ENCODE results near the gene NUP188.
"Not testable (repeated sequence)": the region's sequence is repeated elsewhere in the genome, so short reads cannot be mapped to it uniquely, and the experiment has no call there.

NUP188 gene

DNA sequence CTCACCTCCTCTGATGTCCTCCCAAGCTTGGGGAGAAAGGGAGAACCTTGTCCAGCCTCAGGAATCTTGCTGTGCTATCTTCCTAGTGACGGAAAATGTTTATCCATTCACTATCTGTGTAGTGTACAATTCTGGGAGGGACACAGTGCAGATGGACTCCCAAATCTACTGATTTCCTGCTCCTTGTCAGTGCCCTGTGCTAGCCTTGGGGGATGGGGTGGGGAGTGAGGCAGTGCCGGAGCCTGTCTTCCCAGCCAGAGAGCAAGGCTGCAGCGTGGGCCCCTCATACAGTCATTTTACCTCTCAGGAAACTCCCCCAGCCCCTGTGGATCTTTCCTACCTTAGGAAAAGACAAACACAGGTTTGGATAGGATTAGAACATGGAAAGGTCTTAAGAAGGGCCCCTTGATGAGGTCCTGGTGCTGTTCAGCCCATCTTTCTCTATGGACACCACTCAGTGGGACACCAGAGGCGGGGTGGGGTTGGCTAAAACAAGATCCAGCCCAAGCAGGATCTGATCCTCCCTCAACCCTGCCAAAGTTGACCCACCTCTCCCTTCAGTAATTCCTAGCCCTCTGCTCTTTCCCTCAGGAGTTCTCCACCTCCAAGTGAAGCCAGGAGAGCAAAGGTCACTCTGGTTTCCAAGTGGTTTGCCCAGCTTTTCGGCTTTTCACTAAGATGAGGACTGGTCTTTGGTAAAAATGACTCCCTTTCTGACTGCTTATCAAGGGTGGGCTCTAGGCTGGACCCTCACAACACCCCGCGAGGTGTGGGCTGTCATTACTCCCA is 3.5 kb upstream of the NUP188 start:
- no peak for DNase-seq (ENCODE audit: low read depth)

DNA sequence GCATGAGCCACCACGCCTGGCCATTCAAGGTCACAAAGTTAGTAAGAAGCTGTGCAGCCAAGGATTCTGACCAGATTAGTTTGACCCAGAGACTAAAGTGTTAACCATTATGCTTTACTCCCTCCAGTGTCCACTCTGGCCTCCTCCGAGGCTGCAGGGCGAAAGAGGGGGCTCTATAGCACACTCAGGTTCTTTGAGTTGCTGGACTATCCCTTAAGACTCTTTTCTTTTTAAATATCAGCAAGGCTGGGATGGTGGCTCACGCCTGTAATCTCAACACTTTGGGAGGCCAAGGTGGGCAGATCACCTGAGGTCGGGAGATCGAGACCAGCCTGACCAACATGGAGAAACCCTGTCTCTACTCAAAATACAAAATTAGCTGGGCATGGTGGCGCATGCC is 2.5 kb upstream of the NUP188 start:
- DNase-seq (ENCODE audit: low read depth): not testable (repeated sequence)

DNA sequence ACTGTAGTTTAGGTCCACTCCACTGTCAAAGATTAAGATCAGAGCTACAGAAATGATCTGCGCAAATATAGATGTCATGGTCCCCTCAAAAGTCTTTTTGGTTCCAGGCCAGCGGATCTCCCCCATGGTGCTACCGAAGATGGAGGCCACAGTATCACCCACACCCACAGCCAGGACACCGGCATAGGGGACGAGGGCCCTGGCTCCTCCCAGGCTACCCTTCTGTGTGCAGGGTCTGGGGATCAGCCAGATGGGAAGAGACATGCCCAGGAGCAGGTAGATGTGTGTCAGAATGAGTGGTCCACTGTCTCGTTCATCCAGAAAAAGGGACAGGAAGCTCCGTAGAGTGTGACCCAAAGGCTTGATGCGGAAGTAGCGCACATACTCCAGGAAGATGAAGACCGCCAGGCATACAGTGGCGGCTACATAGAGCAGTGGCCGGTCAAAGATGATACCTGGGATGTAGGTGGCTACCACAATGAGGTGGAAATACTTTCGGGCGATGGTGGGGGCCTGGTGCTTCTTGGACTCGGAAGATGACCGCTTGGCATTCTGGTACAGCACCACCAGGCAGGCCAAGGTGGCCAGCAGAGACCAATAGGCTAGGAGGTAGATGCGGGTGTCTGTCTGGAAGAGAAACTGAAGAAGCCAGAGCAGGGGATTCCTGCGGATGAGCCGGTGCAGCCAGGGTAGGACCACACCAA is 1.5 kb upstream of the NUP188 start:
- no peak for DNase-seq (ENCODE audit: low read depth)

DNA sequence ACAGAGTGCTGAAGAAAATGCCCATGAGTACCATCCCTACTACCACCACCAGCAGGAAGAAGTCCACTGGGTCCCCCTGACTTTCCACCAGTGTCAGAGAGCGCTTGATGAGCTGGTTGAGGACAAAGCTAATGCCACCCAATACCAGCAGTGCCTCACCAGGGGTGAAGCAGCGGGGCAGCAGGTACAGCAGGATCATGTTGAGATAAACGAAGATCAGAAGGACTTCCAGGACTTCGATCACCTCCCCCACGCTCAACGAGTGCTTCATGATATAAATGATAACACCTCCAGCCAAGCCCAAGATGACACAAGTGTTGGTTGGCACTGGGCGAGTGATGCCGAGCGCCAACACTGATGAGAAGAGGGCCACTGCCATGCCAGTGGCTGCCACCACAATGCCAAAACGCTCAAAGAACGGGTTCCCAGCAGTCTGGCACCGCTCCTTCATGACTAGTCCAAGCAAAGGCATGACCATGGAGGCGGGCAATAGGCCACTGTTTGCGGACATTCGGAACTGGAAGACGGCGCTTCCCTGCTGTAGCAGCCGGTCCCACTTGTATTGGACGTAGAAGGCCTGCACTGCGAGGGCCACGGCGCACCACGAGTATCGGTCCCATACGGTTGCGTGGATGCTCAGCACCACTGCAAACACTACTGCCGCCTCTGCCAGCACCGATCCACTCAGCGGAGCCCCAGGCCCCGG is 775 bp upstream of the NUP188 start:
- DNase-seq (ENCODE audit: low read depth): no peak

DNA sequence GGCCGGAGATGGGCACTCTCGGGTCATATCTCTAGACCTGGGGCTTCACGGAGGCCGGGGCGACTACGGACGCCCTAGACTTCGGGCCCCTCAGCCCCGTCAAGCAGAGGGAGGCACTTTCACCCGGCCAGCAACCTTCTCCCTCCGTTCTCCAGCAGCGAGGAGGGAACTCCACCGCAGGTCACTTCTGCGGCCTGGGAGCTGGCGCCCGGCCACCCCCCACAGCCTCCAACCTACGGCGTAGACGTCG is 297 bp upstream of the NUP188 start:
- no peak for DNase-seq (ENCODE audit: low read depth)

DNA sequence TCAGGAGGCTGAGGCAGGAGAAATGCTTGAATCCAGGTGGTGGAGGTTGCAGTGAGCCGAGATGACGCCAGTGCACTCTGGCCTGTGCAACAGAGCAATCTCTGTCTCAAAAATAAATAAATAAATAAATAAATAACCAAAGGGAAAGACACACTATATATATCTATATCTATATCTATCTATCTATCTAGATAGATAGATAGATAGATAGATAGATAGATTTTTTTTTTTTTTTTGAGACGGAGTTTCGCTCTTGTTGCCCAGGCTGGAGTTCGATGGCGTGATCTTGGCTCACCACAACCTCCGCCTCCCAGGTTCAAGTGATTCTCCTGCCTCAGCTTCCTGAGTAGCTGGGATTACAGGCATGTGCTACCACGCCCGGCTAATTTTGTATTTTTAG is 13.9 kb downstream of the NUP188 start:
- DNase-seq (ENCODE audit: low read depth): not testable (repeated sequence)

DNA sequence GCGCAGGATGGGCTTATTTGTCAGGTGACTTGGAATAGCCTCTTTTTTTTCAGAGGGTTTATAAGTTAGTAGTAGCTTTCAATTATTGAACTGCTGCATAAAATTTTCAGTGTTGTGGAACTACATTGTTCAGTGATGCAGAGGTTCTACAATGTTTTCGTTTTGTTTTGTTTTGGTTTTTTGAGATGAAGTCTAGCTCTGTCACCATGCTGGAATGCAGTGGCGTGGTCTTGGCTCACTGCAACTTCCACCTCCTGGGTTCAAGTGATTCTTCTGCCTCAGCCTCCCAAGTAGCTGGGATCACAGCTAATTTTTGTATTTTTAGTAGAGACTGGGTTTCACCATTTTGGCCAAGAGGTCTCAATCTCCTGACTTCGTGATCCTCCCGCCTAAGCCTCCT is 22.0 kb downstream of the NUP188 start:
- no peak for DNase-seq (ENCODE audit: low read depth)

DNA sequence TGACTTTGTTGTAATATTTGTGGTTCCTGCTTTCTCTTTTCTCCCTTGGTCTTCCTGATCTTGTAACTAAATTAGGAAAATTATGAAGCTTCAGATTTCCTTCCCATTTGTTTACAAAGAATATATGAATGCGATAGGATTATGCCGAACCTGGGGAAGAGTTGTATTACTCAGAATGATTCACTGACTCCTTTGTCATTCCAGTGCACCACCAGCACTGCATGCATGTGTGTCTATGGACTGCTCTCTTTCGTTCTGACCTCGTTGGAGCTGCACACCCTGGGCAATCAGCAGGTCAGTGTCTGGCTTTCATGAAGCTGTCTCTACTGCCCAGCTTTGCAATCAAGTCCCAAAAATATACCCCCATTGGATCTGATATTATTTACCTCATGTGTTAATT is 25.5 kb downstream of the NUP188 start:
- DNase-seq (ENCODE audit: low read depth): no peak

DNA sequence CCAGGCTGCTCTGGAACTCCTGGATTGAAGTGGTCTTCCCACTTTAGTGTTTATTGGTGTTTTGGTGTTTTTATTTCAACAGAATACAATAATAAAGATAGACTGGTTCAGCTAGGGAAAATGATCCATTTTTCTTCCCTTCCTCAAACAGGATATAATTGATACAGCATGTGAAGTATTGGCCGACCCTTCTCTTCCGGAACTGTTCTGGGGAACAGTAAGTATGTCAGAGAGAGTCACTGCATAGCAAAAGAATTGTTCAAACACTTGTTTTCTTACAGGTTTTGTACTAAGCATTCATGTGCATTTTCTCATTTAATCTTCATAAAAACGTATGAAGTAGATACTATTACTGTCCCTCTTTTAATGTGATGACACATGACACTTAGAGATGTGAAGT is 31.6 kb downstream of the NUP188 start:
- no peak for DNase-seq (ENCODE audit: low read depth)

DNA sequence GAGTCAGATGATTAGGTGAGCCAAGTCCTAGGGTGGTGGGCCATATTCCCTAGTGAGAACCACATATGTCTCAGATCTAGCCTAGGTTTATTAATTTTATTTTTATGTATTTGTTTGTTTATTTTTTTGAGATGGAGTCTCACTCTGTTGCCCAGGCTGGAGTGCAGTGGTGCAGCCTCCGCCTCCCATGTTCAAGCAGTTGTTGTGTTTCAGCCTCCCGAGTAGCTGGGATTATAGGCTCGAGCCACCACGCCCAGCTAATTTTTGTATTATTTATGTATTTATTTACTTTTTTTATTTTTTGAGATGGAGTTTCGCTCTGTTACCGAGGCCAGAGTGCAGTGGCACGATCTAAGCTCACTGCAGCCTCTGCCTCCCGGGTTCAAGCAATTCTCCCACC is 36.0 kb downstream of the NUP188 start:
- DNase-seq (ENCODE audit: low read depth): no peak

DNA sequence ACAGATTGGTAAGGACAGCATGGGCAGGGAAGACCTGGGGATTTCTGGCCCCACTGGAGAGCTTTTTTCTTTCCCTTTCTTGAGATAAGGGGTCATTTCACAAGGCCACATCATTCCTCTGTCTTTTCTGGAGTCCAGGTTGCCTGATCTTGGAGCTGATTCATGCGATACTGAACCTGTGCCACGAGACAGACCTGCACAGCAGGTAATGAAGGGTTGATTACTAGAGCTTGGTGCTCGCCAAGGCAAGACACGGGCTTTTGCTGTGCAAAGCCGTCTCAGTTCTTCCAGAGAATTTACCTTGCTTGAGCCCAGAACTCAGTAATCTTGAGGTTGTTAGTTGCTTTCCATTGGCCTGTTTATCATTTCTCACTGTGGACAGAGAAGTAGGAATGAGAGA is 39.2 kb downstream of the NUP188 start:
- no peak for DNase-seq (ENCODE audit: low read depth)

DNA sequence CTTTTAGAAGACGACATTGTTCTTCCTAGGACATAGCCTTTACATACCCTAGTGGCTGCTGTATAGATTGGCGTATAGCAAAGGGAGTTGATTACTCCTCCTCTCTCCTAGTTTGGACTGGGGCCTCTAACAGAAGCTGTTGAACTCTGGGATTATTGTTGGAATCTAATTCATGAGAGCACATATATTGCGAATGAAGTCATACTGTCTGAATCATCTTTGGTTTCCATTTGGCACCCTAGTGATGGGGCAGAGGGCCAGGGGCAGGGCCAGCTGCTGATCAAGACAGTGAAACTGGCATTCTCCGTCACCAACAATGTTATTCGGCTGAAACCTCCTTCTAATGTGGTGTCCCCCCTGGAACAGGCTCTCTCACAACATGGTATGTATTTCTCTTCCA is 40.3 kb downstream of the NUP188 start:
- DNase-seq (ENCODE audit: low read depth): no peak

DNA sequence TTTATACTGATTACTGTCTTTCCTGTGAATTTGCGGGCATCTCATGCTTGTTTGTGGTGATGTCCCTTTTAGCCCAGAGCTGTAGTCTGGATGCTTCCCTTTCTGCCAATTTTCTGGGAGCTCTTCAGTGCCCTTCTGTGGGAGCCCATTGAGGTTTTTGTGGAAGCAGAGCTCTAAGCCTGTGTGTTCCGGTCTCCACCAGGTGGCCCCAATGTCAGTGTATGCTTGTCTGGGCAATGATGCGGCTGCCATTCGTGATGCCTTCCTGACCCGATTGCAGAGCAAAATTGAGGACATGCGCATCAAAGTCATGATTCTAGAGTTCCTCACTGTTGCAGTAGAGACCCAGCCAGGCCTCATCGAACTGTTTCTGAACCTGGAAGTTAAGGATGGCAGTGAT is 45.5 kb downstream of the NUP188 start:
- DNase-seq (ENCODE audit: low read depth): no peak

DNA sequence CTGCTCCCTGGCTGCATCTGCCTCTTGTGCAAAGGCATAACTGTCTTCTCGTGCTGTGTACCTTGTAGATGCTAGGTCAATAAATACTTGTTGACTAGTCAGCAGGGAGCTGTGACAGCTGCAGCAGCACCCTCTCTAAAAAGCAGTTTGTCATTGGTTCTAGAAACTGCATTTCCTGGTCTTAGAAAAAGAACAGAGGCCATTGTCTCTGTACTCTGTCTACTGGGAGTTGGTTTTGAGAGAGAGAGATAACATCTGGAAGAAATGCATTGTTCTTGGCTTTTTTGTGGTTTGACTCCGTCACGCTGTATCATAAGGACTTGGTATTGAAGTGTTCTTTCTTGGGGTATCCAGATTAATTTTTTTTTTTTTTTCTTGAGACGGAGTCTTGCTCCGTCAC is 48.3 kb downstream of the NUP188 start:
- DNase-seq (ENCODE audit: low read depth): no peak

DNA sequence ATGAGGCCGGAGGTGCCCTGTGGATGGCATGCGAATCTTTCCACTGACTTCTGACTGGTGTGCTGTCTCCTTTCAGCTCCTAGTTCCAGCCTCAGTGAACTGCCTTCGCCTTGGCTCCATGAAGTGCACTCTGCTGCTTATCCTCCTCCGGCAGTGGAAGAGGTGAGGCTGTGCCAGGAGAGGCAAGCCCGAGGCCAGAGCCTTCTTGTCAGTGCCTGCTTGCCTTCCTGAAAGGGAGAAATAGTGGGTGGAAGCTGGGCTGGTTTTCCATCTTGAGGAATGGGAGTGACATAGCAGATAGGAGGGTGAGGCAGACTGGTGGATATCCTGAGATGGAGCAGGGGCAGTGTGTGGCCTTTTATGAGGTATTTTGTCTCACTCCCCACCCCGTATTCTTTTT is 51.0 kb downstream of the NUP188 start:
- DNase-seq (ENCODE audit: low read depth): no peak

DNA sequence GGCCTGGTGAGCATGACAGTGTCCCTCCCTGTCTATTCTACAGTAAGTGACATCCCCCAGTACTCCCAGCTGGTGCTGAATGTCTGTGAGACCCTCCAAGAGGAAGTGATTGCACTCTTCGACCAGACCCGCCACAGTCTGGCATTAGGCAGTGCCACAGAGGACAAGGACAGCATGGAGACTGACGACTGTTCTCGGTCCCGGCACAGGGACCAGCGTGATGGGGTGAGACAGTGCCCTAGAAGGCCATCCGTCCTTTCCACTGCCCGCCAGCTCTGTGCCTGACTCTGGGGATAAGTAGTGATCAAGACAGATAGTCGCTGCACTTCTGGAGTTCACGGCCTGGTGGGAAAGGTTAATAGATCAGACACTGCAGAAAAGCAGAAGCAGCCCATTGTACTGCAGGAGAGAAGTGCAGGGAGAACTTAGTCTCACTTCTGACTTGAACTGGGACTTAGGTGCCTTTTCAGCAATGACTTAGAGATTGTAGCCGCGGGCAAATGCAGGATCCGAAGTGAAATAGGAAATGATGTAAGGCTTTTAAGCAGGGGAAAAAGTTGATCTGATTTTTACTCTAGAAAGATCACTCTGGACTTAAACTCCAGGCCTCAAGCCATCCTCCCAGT is 52.2 kb downstream of the NUP188 start:
- DNase-seq (ENCODE audit: low read depth): no peak

DNA sequence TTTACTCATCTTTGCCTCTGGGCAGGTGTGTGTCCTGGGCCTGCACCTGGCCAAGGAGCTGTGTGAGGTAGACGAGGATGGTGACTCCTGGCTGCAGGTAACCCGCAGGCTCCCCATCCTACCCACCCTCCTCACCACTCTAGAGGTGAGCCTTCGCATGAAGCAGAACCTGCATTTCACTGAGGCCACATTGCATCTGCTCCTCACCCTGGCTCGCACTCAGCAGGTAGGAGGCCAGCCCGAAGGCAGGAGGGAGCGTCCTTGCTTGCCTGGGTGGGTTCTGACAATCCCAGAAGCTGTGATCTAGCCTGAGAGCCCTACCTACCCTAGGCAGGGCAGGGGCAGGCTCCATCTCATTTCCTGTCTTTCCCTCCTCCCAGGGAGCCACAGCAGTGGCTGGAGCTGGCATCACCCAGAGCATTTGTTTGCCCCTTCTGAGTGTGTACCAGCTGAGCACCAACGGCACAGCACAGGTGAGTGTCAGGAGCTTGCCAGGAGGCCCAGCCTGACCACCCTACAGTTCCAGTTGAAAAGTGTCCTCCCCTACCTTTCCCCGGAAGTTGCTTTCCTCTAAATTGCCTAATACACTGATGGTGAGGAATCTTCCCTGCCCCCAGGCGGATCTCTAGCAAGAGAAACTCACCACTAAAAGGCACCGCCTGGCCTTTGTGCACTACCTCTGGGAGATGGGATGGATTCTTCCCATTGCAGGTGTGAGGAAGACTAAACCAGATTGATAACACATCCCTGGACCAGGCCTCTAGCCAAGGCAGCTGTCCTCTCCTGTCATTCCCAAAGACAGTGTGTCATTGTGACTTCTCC is 54.2 kb downstream of the NUP188 start:
- DNase-seq (ENCODE audit: low read depth): no peak

DNA sequence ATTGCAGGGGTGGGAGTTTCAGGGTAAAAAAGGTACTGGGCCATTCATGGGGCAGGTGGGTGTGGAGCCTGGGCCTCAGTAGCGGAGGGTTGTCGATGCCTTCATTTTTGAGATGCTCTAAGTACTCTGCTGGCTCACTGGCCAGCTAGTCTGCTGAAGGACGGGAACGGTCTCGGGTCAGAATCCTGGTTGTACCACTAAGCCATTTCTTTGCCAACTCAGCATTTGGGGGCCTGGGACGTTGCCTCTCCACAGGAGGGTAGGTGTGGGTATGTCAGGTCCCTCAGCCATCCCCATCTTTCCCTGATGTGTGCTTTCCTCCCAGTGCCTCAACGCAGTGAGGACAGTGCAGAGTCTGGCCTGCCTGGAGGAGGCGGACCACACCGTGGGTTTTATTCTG is 55.5 kb downstream of the NUP188 start:
- DNase-seq (ENCODE audit: low read depth): no peak

DNA sequence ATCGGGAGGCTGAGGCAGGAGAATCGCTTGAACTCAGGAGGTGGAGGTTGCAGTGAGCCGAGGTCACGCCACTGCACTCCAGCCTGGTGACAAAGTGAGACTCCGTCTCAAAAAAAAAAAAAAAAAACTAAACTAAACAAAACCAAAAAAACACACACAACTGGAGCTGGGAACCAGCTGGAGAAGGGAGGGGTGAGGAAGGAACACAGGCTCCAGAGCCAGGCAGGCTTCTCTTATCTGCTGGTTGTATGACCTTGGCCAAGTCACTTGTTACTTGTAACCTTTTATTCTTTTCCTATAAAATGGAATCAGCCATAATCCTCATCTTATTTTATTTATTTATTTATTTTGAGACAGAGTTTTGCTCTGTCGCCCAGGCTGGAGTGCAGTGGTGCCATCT is 56.7 kb downstream of the NUP188 start:
- not testable (repeated sequence) for DNase-seq (ENCODE audit: low read depth)

DNA sequence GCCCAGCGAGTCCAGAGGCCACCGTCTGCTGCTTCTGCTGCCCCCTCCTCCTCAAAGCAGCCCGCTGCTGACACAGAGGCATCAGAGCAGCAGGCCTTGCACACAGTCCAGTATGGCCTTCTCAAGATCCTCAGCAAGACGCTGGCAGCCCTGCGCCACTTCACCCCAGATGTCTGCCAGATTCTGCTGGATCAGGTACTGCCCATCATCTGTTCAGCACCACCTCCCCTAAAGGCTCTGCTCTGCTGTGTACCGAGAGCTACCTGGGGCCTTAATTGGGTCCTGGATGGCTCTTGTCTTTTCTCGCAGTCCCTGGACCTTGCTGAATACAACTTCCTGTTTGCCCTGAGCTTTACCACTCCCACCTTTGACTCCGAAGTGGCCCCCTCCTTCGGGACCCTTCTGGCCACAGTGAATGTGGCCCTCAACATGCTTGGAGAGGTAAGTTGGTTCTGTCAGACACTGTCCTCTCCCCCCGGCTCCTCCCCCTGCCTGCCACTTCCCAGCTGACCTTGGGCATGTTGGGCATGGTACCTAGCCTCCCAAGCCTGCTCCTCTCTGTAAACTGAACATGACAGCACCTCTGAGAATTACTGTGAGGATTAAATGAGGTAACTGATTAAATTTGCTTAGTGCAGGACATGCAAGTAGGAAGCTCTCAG is 58.0 kb downstream of the NUP188 start:
- no peak for DNase-seq (ENCODE audit: low read depth)

DNA sequence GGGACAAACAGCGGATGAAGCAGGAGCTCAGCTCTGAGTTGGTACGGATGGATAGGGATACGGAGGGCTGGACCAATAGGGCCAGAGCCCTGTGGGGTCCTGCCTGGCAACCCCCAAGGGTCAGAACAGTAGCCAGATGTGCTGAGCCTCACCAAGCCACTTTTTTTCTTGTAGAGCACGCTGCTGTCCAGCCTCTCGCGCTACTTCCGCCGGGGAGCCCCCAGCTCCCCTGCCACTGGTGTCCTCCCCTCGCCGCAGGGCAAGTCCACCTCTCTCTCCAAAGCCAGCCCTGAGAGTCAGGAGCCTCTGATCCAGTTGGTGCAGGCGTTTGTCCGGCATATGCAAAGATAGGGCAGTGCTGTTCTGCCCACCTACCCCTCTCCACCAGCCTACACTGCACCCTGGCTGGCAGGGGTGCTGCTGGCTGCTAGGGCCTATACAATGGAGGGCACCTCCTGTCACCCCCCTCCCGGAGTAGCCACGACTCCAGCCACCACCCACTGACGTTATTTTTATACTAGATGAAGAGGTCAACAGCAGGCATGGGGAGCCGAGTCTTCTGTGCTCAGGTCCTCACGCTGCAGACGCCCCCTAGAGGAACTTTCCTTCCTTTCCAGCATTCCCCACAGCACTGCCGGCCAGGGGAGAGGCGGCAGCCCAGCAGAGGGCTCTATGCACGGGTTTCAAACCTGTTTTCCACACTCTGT is 59.0 kb downstream of the NUP188 start:
- DNase-seq (ENCODE audit: low read depth): peak; percentile 19

All from activated T-helper 1 cell treated with Interleukin-2 at 50 U/mL for 16 hours (primary cell).